Adipose tissue (tissue), 3 donors: ENCODE data around the gene RERE. TPM values are rescaled to one million over a fixed set of nuclear protein-coding genes. Genes with fewer than 3 reads are reported as not detected.

Source experiments
- H3K27ac ChIP-seq: one replicate; pipeline ENCODE4 v1.5.1; 2013; ENCODE audit warnings: low read depth, low read length
- WGBS, 3 donors: extraction: QIAGEN DNeasy Blood & Tissue Kit; methylation state at CpG; one replicate each; pipeline ENCODE4 v1.1.7; 2013; 5-methylcytosine and 5-hydroxymethylcytosine counted together
- polyA plus RNA-seq, 3 donors: library from polyadenylated mRNA; stranded (reverse); fragments of 200-250 nt; gene quantifications; one replicate each; pipeline ENCODE4 v1.2.3, GENCODE V29; 2013
- donor health status: healthy with polysubstance abuse.
- donor health status: Bipolar disorder and iron deficiency.
- donor health status: healthy.

RERE gene
- polyA plus RNA-seq, 3 donors: 15.8 to 40.7 (median 39.6) TPM

DNA sequence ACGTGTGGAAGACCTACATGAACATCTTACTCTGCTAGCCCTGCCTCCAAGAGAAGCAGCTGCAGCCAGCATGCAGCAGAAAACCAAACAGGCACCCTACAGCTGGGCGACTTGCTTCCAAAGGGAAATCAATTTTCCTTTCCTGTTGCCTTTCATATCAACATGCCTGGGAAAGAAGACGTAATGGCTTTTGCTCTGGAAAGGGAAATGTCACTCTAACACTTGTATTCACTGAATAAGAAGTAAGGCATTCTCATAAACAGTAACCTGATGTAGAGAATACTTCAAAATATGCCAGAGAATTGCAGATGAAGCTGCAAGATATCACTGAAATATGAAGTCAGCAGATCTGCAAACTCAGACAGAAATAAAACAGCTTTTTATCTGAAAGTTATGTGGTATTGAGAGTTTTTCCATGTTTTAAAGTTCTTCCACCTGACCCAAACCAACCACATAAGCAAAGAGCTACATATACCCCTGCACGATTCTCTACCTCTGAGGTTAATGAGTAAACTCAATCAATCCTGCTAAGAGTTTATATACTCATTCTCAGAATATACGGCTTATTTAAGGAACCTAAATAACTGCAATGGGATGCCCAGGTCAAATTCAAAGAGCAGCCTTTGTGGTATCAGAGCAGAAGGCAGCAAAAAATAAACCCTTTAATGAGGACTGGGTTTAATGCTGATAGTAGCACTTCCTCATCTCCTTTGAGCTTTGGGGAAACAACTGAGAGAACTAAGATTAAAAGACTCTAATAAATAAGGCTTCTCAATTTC is 150.9 kb downstream of the RERE start:
- WGBS, 3 donors: 12 to 48% (median 47%) methylated on average over 5 of the region's 5 CpGs
- no peak overlapping the region for H3K27ac ChIP-seq

DNA sequence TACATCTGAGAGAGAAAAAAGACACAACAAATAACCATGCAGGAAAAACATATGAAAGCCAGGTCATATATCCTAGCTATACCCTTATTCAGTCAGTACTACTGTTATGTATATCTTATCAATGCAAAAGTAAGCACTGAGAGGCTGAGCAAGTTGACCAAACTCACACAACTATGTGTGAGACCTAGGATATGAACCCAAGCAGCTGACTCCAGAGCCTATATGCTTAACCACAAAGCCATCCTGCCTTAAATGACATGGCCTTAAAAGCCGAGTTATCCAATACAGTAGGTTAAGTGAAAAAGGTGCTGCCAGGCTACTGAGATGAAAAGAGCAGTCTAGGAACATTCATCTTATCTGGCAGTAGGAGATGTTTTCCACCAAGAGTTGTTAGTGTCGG is 151.6 kb downstream of the RERE start:
- no peak overlapping the region for H3K27ac ChIP-seq
- 36 to 66% (median 62%) methylated on average over 2 of the region's 2 CpGs for WGBS, 3 donors

DNA sequence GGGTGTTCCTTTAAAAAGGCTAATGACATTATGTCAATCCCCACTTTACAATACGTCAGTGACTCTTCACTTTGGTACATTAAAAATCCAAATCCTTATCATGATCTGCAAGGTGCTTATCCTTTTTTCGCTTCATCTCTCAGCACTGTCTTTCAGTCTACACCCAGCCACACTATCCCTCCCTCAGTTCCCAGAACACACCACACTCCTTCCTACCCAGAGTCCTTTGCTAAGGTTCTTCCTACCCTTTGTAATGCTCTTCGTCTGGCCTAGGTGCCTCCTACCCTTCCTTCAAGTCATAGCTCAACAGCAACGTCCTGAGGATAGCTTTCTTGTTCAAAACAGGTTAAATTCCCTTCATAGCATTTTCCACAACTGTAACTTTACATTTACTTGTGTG is 152.6 kb downstream of the RERE start:
- WGBS, 3 donors: 84 to 86% (median 86%) methylated on average over 4 of the region's 4 CpGs
- no peak overlapping the region for H3K27ac ChIP-seq

DNA sequence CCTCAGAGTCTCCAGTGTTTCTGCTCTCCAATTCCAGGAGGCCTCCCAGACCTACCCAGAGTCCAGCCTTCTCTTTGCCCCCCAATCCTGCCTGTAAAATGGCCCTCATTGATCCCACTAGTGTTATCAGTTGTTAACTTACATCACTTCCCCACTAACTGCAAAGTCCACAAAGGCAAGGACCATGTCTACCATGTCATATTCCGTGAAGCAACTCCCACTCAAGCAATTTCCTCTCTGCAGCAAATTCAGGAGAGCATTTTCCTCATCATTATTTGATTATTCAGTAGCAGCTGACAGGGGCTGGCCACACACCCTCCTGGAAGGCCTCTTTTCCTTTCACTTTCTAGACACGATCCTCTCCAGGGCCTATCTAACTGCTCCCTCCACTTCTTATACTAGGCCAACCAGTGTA is 153.5 kb downstream of the RERE start:
- no peak overlapping the region for H3K27ac ChIP-seq
- 8 to 55% (median 14%) methylated on average over 2 of the region's 2 CpGs for WGBS, 3 donors

DNA sequence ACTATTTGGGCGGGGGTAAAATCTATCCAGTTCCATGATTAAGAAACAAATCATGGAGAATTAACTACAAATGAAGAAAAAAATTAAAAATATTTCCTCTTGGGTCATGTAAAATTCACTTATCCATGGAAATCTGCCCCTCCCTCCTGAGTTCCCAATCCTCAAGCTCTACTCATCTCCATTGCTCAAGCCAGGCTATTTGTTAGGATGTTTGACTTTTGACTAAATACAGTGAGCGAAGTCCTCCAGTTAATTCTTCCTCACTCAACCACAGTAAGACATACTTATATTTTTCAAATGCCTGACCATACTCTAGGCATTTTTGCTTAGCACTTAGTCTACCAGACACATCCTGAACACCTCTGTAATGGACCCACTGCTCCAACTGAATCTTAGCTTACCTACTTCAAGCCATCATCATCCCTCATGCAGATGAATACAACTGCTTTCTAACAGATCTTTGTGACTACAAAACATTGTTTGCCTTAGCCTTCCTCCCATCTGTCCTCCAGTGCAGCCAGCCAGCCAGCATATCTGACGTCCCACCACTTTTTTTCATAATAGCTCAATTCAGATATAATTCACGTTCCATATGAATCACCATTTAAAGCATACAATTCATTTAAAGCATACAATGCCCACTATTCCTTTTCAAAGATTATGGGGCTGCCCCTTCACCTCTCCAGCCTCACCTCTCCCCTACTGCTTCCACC is 154.2 kb downstream of the RERE start:
- no peak overlapping the region for H3K27ac ChIP-seq
- WGBS, 3 donors: 81 to 98% (median 92%) methylated on average over 4 of the region's 4 CpGs

DNA sequence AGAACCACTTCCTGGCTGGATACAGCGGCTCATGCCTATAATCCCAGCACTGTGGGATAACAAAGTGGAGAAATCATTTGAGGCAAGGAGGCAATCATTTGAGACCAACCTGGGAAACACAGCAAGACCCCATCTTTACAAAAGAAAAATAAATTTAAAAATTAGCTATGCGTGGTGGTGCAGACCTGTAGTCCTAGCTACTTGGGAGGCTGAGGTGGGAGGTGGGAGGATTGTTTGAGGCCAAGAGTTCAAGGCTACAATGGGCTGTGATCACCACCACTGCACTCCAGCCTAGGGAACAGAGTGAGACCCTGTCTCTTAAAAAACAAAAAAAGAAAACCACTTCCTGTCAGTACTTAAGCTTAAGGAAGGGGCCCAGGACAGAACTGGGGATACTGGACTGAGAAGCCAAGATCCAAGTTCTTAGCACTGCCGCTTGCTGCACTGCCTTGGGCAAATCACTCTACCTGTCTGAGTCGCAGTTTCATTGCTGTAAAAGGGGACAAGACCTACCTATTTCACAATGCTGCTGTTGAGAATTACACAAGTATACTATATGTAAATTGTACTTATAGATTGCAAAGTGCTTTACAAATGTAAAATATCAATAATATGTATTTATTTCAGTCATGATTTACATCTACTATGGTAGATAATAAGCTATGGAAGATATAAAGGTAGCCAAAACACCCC is 154.9 kb downstream of the RERE start:
- no peak overlapping the region for H3K27ac ChIP-seq
- WGBS, 3 donors: 80 to 98% (median 82%) methylated on average over 4 of the region's 4 CpGs

DNA sequence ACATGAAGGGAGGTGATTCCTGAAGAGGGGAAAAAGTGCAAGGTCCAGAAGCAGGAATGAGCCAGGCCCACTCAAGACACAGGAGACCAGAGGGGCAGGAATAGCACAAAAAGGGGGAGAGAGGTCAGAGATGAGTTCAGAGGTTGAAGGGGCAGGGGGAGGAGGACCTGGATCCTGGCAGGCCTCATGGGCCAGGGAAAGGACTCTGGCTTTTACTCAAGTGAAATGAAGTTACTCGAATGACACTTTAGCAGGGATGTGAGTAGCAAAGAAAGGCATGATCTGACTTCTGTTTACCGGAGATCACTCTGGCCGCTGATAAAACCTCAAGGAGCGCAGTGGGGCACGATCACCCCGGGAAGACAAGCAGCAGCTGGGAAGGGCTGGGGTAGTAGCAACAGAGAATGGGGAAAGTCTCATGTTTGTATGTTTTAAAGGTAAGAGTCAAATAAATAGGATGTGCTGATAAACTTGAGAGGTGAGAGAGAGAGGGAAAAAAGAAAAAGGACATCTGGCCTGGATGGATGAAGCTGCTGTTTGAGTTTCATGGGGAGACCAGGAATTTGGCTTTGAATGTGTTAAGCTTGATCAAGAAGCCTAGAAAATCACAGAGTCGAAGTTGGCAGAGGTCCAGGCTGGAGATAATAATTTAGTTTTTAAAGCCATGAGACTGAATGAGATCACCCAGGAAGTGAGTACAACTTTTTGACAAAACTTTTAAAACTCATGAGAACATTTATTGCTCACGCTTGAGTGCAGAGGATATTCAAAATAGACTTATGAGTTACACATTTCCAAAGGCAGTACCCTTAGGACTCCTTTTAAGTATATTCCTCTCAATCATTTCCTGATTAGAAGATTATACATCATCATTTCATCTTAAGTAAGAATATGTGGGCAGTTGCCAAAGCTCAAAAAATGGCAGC is 156.0 kb downstream of the RERE start:
- 21 to 47% (median 46%) methylated on average over 8 of the region's 8 CpGs for WGBS, 3 donors
- H3K27ac ChIP-seq: no peak overlapping the region

DNA sequence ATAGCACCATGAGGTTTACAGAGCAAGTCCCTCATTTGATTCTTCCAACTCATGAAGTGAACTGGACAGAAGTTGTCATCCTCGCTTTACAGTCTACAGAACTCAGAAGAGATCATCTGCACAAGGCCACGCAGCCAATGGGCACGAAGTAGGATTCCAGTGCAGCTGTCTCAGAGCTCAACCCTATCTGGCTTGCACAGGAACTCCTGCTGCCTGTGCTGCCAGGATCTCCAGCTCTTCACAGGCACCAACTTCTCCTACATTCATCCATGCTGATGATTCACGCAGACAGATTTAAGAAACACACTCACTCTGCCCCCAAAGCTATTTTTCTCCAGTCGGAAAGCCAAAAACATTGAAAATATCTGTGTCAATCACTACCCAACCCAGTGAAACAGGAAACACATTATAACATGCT is 157.0 kb downstream of the RERE start:
- WGBS, 3 donors: 17 to 27% (median 19%) methylated on average over 5 of the region's 5 CpGs

DNA sequence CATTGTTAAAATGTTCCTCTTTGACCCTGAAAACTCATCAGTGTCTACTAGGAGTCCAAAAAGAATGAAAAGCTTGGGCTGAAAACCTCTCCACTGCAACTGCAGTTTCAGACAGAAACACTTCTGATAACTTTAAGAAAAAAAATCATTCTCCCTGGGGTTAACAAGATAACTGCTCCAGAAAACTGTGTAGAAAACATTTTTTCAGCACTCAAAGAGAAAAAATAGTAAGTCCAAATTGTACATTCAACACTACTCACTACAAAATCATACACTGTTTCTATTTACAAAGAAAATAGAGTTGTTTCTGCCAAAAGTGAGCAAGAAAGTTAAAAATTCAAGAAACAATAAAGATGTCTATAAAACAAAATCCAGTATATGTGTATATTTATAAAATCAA is 157.8 kb downstream of the RERE start:
- no peak overlapping the region for H3K27ac ChIP-seq

More for the DNA sequence above, 157.0 kb downstream of the RERE start:
- H3K27ac ChIP-seq: no peak overlapping the region

DNA sequence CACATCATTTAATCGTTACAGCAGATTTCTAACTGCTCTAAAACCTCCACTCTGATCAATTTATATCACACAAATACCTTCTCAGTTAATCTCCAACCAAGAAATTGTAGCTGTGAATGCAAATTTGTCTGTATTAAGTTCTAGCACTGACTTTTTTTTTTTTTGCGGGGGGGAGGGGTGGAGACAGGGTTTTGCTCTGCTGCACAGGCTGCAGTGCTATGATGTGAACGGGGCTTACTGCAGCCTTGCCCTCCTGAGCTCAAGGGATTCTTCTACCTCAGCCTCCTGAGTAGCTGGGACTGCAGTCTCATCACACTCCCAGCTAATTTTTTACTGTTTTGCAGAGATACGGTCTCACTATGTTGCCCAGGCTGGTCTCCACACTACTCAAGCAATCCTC is 163.6 kb downstream of the RERE start:
- 72 to 93% (median 89%) methylated on average over 4 of the region's 4 CpGs for WGBS, 3 donors
- H3K27ac ChIP-seq: no peak overlapping the region

DNA sequence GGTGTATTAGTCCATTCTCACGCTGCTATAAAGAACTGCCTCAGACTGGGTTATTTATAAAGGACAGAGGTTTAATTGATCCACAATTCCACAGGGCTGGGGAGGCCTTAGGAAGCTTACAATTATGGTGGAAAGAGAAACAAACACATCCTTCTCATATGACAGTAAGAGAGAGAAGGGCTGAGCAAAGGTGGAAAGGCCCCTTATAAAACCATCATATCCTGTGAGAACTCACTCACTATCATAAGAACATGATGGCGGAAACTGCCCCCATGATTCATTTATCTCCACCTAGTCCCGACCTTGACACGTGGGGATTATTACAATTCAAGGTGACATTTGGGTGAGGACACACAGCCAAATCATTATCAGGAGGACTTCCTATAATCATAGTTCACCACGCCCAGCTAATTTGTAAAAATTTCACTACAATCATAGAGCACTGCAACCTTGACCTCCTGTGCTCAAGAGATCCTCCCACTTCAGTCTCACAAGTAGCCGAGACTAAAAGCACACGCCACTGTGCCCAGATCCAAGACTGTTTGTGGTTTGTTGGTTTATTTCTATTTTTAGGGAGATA is 164.9 kb downstream of the RERE start:
- WGBS, 3 donors: 42 to 67% (median 63%) methylated on average over 7 of the region's 7 CpGs
- H3K27ac ChIP-seq: no peak overlapping the region

DNA sequence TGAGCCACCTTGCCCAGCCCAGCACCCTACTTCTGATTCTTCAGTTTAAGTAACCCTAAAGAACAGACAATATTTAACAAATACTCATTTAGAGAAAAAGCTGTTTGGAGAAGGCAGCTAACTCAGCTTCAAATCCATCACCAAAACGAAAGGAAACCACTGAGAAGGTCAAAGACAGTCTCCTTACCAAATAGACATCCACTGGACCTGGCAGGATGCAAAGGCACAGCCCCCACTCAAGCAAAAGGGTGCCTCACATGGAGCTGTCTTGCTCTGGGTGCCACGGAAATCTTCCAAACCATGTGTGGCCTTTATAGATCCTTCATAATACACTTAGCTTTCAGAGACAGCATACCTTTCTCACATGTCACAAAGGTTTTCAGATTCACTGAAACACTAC is 165.5 kb downstream of the RERE start:
- H3K27ac ChIP-seq: no peak overlapping the region

DNA sequence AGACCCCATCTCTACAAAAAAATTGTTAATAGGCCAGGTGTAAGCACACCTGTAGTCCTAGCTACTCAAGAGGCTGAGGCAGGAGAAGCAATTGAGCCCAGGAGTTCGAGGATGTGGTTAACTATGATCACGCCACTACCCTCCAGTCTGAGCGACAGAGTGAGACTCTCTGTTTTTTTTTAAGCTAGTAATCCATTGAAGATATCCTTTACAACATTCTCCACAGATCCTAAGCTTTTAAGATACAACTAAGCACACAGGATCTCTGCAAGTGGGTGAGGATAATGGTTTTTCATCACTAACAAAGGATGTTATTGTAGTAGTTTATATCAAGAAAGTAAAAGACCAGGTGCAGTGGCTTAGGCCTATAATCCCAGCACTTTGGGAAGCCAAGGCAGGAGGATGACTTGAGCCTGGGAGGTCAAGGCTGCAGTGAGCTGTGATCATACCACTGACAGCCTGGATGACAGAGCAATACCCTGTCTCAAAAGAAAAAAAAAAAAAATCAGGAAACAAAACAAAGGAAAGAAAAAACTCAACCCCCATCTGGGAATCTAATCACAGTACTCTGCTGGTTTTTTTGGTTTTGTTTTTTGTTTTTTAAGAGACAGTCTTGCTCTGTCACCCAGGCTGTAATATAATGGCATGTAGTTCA is 166.1 kb downstream of the RERE start:
- 59 to 76% (median 67%) methylated on average over 3 of the region's 3 CpGs for WGBS, 3 donors

More for the DNA sequence above, 165.5 kb downstream of the RERE start:
- 55 to 58% (median 56%) methylated on average over 2 of the region's 2 CpGs for WGBS, 3 donors

DNA sequence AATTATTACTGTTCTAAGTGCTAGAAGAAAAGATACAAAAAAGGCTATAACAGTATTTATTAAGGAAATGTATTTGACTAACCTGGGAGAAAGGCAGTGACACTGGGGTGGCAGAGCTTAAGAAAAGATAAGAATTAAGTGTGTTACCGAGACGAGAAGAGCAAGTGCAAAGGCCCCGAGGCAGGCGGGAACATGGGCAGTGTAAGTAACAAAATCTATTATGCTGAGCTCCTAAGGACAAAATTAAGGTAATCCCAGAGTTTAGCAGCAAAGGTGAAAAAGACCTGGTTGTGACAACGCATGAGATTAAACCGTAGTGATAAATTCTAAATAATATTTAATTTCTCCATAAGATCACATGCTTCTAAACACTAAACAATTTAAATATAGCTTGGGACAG is 167.6 kb downstream of the RERE start:
- H3K27ac ChIP-seq: no peak overlapping the region
- WGBS, 3 donors: 96 to 98% (median 97%) methylated on average over 6 of the region's 6 CpGs

More for the DNA sequence above, 166.1 kb downstream of the RERE start:
- no peak overlapping the region for H3K27ac ChIP-seq

DNA sequence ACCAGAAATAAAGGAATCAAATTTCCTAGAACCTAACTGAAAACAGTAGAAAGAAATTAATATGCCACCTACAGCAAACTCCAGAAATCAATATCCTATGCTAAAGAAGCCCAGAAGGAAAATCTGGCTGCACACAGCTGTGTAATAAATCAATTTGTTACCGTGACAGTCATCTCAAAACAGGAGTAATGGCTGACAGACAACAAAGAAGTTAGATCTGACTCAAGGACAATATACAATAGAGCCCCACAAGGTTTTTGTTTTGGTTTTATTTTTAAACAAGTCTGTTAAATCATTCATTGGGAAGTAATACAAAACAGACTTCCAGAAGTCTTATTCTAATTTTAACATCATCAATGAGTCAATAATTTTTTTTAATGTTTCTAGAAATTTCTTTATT is 168.4 kb downstream of the RERE start:
- 19 to 70% (median 65%) methylated on average over 1 of the region's 1 CpG for WGBS, 3 donors

DNA sequence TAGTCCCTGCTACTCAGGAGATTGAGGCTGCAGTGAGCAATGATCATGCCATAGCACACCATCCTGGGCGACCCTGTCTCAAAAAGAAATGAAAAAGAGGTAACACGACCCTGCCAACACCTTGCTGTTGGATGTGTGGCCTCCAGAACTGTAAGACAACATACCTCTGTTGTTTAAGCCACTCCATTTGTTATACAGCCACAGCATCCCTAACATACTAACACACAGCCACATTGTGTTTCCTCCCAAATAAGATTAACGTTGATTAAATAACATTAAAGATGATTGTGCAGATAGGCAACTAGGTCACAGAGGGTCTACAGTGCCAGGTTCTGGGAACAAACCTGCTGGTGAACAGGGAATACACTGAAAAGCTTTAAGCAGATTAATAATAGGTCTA is 170.4 kb downstream of the RERE start:
- H3K27ac ChIP-seq: no peak overlapping the region
- 72 to 78% (median 78%) methylated on average over 3 of the region's 3 CpGs for WGBS, 3 donors

More for the DNA sequence above, 168.4 kb downstream of the RERE start:
- H3K27ac ChIP-seq: no peak overlapping the region

DNA sequence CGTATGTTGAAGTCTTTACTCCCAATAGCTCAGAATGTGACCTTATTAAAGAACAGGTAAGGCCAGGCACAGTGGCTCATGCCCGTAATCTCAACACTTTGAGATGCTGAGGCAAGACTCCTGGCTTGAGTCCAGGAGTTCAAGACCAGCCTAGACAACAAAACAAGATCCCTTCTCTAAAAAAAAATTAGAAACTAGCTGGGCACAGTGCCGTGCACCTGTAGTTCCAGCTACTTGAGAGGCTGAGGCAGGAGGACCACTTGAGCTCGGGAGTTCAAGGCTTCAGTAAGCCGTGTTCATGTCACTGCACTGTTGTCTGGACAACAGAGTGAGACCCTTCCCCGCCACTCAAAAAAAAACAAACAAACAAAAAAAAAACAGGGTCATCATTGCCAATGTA is 171.3 kb downstream of the RERE start:
- no peak overlapping the region for H3K27ac ChIP-seq
- 77 to 95% (median 86%) methylated on average over 6 of the region's 6 CpGs for WGBS, 3 donors
